CD4-positive, alpha-beta T cell (primary cell): ENCODE measurements around the gene HEPN1. TPM values are rescaled to one million over a fixed set of nuclear protein-coding genes. Genes with fewer than 3 reads are reported as not detected.

ENCODE experiments used
- ATAC-seq: fragments of 200-7000 bp; cut with Tn5 transposase; one replicate; pipeline ENCODE4 v1.10.0; 2022; ENCODE audit warnings: mild to moderate bottlenecking; ENCODE audit not compliant: poor library complexity
- CTCF ChIA-PET: fragments of 350-600 bp; sonication (Branson Sonifier 250); formaldehyde crosslinking; loops from one replicate; lab custom pipeline; 2021; ENCODE audit warnings: antibody characterized with exemption, inconsistent platforms; lab: Charles Lee
- POLR2A ChIA-PET: fragments of 350-600 bp; sonication (Branson Sonifier 250); formaldehyde crosslinking; loops from one replicate; lab custom pipeline; 2021; ENCODE audit warnings: antibody characterized with exemption, inconsistent platforms; lab: Charles Lee
- DNase-seq, 14 experiments: peaks; one replicate each; pipeline ENCODE4 v3.0.0-alpha.2; 2013 to 2020; ENCODE audit warnings: mixed read lengths in 2 of 14
- H3K27ac ChIP-seq, 2 donors: one replicate each; pipeline versions ENCODE4 v1.5.1 to v1.7.0; 2013; ENCODE audit warnings: low read length in 2 of 2, low read depth in 1 of 2, mild to moderate bottlenecking in 1 of 2
- H3K27me3 ChIP-seq, 2 experiments: 1 replicate in 1 of 2; 2 replicates in 1 of 2; pipeline versions ENCODE4 v1.6.1 to v1.7.0; 2013; ENCODE audit warnings: low read length in 2 of 2, control low read depth in 1 of 2, mild to moderate bottlenecking in 1 of 2, moderate library complexity in 1 of 2; ENCODE audit not compliant: insufficient read depth in 2 of 2, control insufficient read depth in 1 of 2
- H3K36me3 ChIP-seq: one replicate; pipeline ENCODE4 v1.6.1; 2013; ENCODE audit warnings: low read length, control low read depth; ENCODE audit not compliant: insufficient read depth
- H3K4me1 ChIP-seq: one replicate; pipeline ENCODE4 v1.6.1; 2013; ENCODE audit warnings: low read length, control low read depth; ENCODE audit not compliant: insufficient read depth
- H3K4me3 ChIP-seq: one replicate; pipeline ENCODE4 v1.5.1; 2013; ENCODE audit warnings: mild to moderate bottlenecking, low read length, moderate library complexity
- H3K9me3 ChIP-seq, 2 experiments: 1 replicate in 1 of 2; 2 replicates in 1 of 2; pipeline versions ENCODE4 v1.6.1 to v1.7.0; 2013; ENCODE audit warnings: low read length in 2 of 2, mild to moderate bottlenecking in 2 of 2, control low read depth in 1 of 2, moderate library complexity in 1 of 2; ENCODE audit not compliant: control insufficient read depth in 1 of 2, insufficient read depth in 1 of 2
- H3K27ac Mint-ChIP-seq: one replicate; pipeline ENCODE4 v1.8.0; 2020; ENCODE audit warnings: mixed read lengths
- H3K27me3 Mint-ChIP-seq: one replicate; pipeline ENCODE4 v1.8.0; 2021; ENCODE audit warnings: mixed read lengths
- H3K36me3 Mint-ChIP-seq: one replicate; pipeline ENCODE4 v1.8.0; 2021; ENCODE audit warnings: low read depth, mixed read lengths
- H3K4me1 Mint-ChIP-seq: one replicate; pipeline ENCODE4 v1.8.0; 2021; ENCODE audit warnings: low read depth, mixed read lengths
- H3K4me3 Mint-ChIP-seq: one replicate; pipeline ENCODE4 v1.8.0; 2020; ENCODE audit warnings: mild to moderate bottlenecking, mixed read lengths
- H3K9me3 Mint-ChIP-seq: one replicate; pipeline ENCODE4 v1.8.0; 2020; ENCODE audit warnings: mixed read lengths
- CTCF ChIP-seq: fragments of 200-600 bp; IDR thresholded peaks from one replicate; pipeline ENCODE4 v1.8.0; 2022; ENCODE audit warnings: antibody characterized with exemption, mild to moderate bottlenecking
- intact Hi-C, 2 experiments: fragments of 100-400 bp; cut with DNase I in 1 of 2; cut with micrococcal nuclease in 1 of 2; formaldehyde crosslinking; loops; one replicate each; pipeline versions ENCODE4 v1.15.1 to v1.9.0; 2023 to 2025; cut with DNase I, micrococcal nuclease
- total RNA-seq, 174 experiments: library from RNA in 2 of 174; stranded (reverse) in 2 of 174; gene quantifications; one replicate each; pipeline ENCODE4 v1.2.3 and lab custom pipeline; 2021 to 2026

Gene HEPN1
- total RNA-seq, 2 experiments from 2014 or later, result not detected

GRCh38 chr11:124898263-124898680, 20.8 kb upstream of the HEPN1 start:
- Histone ChIP-seq H3K27ac (no peak overlapping the region), H3K9me3 (no peaks in the 10 kb centered on the region), H3K4me3 (no peak overlapping the region), H3K27me3 (peaks cover 2 to 6% of the 10 kb centered on the region in 2 experiments), H3K36me3 (no peaks in the 10 kb centered on the region), H3K4me1 (peaks cover 5% of the 10 kb centered on the region)
- DNase-seq (no peak), ATAC-seq (no peak)
- CTCF ChIA-PET, result no interaction called here
- no peak overlapping the region for H3K4me3 Mint-ChIP-seq
- peaks cover 26% of the 10 kb centered on the region for H3K27me3 Mint-ChIP-seq
- TF ChIP-seq CTCF, result no peak
- intact Hi-C loops, result no loop called here
- H3K9me3 Mint-ChIP-seq, result no peaks in the 10 kb centered on the region
- H3K36me3 Mint-ChIP-seq, result no peaks in the 10 kb centered on the region
- H3K27ac Mint-ChIP-seq, result no peak overlapping the region
- POLR2A ChIA-PET, result no interaction called here
- peaks cover 9% of the 10 kb centered on the region for H3K4me1 Mint-ChIP-seq

GRCh38 chr11:124898711-124899110, 20.3 kb upstream of the HEPN1 start:
- TF ChIP-seq CTCF, result no peak
- peaks cover 9% of the 10 kb centered on the region for H3K4me1 Mint-ChIP-seq
- ATAC-seq (no peak), DNase-seq (no peak)
- H3K36me3 Mint-ChIP-seq, result no peaks in the 10 kb centered on the region
- peaks cover 5% of the 10 kb centered on the region for H3K4me1 ChIP-seq
- intact Hi-C loops, result no loop called here
- no peaks in the 10 kb centered on the region for H3K36me3 ChIP-seq
- no peak overlapping the region for H3K4me3 ChIP-seq
- no peak overlapping the region for H3K27ac ChIP-seq
- CTCF ChIA-PET, result interaction anchor here (1.1 kb wide), 1 partner anchor 9 kb away, joined by 3 read pairs; no protein-coding TSS in a partner anchor
- H3K27me3 Mint-ChIP-seq, result peaks cover 26% of the 10 kb centered on the region
- H3K27me3 ChIP-seq, result peaks cover 4 to 6% of the 10 kb centered on the region in 2 experiments
- POLR2A ChIA-PET, result no interaction called here
- no peak overlapping the region for H3K4me3 Mint-ChIP-seq
- no peaks in the 10 kb centered on the region for H3K9me3 ChIP-seq
- no peaks in the 10 kb centered on the region for H3K9me3 Mint-ChIP-seq
- H3K27ac Mint-ChIP-seq, result no peak overlapping the region

GRCh38 chr11:124899383-124900145, 19.5 kb upstream of the HEPN1 start:
- no peak for ATAC-seq
- H3K36me3 ChIP-seq, result no peaks in the 10 kb centered on the region
- Mint-ChIP-seq H3K9me3 (no peaks in the 10 kb centered on the region), H3K27me3 (peaks cover 30% of the 10 kb centered on the region), H3K4me1 (peaks cover 9% of the 10 kb centered on the region), H3K36me3 (no peaks in the 10 kb centered on the region), H3K4me3 (no peak overlapping the region), H3K27ac (no peak overlapping the region)
- H3K4me1 ChIP-seq, result peaks cover 5% of the 10 kb centered on the region
- CTCF ChIA-PET, result interaction anchor here (1.1 kb wide), 1 partner anchor 8 kb away, joined by 3 read pairs; no protein-coding TSS in a partner anchor
- H3K27me3 ChIP-seq, result peaks cover 6 to 7% of the 10 kb centered on the region in 2 experiments
- H3K27ac ChIP-seq, result no peak overlapping the region
- intact Hi-C loops, result no loop called here
- TF ChIP-seq CTCF, result no peak
- no peak for DNase-seq
- no peaks in the 10 kb centered on the region for H3K9me3 ChIP-seq
- H3K4me3 ChIP-seq, result no peak overlapping the region
- POLR2A ChIA-PET, result no interaction called here
